ENCODE results near the gene JPH3.

JPH3 gene

GRCh38 chr16:87602001-87602775 is at the start of gene JPH3:
Gene JPH3 (plus strand): TSS chr16:87602508. CDS start chr16:87603147, 639 bp downstream.
- DNase-seq, result no peak

DNA sequence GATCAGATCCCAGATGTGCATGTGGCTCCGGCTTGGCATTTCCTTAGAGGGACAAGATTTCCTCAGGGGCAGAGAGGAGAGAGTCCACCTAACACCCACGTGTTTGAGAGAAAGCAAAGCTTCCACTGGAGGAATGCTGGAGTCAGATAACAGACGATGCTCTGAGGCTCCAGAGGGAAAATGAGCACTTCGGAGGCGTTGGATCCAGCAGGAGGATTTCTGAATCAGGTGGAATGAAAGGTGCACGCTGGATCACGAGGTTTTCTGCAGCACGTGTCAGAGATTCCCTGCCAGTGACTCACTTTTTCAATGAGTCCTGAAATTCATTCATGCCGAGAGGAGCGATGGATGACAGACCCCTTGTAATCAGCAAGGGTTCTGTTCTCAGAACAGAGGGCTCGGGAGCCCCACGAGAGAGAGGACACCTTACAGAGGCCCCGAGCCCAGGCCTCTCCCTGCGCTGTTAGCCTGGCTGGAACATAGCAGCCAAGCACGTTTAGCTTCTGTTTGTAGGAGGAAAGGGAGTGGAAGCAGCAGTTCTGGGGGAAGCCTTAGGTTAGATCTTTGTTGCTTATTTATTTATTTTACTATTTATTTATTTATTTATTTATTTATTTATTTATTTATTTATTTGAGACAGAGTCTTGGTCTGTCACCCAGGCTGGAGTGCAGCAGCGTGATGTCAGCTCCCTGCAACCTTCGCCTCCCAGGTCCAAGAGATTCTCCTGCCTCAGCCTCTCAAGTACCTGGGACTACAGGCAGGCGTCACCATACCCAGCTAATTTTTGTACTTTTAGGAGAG is 49.3 kb upstream of the JPH3 start:
- no peak for DNase-seq

GRCh38 chr16:87554754-87555427 is 47.4 kb upstream of the JPH3 start:
- DNase-seq, result no peak

DNA sequence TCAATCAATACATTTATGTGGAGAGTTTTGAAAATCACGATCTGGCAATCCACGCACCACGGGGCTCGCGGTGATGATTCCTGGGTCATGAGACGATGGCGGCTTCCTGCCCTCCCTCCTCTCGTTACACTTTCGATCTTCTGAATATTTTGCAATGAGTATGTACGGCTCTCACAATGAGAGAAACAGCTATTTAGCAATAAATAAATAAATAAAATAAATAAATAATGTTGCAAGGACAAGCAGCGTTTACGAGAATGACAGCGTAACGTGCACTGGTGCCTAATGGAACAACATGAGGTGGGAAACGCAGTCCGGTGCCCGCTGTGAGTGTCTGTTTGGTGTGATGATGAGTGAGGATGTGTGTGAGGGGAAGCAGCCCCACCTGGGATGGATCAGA is 46.7 kb upstream of the JPH3 start:
- DNase-seq, result no peak

DNA sequence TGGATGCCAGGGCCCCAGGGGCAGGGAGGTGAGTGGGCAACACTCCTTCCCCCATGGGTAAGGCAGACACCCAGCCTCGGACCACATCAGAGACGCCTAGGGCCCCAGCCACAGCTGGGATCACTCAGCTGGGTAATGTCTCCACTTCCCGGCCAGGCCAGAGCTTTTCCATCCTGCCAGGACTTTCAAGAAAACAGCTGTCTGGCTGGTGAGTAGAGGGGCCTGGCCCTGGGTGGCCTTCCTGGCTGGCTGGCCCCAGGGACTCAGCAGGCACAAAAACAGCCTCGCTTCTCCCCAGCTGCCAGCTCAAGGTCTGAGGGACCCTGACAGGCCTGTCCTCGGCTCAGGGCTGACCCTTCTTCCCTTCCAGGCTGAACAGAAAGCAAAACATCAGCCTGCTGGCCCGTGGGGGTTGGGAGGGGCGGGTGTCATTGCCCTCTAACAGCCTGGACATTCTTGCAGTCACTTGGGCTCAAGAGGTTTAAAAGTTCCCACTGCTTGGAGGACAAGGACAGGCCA is 45.3 kb upstream of the JPH3 start:
- DNase-seq, result no peak

DNA sequence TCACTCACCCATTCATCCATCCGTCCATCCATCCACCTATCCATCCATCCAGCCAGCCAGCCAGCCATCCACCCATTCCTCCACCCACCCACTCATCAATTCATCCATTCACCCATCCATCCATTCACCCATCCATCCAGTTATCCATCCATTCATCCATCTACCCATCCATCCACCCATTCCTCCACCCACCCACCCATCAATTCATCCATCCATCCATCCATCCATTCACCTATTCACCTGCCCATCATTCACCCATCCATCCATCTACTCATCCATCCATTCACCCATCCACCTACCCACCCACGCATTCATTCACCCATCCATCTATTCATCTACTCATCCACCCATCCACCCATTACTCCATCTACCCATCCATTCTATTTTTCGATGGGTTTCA is 43.6 kb upstream of the JPH3 start:
- DNase-seq, result no peak

DNA sequence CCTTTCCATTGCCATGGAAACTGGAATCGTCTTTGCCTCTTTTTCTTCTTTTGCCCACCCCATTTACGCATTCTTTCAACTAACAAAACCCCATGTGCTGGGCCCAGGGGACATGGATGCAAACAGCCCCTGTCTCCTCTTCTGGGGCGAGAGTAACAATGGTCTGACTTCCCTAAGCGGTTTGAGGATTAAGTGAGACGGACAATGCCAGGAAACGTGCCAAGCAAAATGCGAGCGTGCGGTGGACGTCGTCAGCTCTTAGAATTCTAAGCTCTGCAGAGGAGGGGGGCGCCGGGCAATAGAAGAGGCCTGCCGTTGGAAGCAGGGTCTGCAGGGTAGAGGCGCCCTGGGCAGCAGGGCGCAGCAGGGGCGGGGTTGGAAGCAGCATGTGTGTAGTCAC is 42.4 kb upstream of the JPH3 start:
- no peak for DNase-seq

DNA sequence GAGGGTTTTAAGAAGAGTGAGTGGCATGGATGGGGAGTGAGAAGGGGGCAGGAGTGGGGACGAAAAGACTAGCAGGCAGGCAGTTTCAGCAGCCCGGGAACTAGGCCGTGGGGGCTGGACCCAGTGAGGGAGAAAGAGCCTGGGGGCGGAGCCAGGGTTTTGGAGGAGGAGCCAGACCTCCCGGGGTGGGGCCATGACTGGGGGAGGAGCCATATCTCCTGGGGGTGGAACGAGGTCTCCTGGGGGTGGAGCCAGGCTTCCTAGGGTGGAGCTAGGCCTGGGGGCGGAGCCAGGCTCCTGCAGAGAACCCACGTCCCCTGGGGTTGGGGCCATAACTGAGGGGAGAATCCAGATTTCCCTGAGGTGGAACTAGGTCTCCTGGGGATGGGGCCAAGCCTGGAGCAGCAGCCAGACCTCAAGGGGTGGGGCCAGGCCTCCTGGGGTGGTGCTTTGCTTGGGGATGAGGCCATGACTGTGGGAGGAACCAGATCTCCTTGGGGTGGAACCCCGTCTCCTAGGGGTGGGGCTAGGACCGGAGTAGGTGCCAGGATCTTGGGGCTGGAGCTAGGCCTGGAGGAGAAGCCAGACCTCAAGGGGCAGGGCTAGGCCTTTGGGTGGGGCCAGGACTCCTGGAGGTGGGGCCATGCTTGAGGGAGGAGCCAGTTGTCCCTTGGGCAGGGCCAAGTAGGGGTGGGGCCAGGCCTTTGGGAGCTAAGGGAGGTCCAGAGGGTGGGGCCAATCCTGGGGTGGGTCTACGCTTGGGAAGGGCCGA is 41.7 kb upstream of the JPH3 start:
- DNase-seq, result no peak

- no peak for DNase-seq
Observed at GRCh38 chr16:87561200-87562105, 40.9 kb upstream of the JPH3 start.

DNA sequence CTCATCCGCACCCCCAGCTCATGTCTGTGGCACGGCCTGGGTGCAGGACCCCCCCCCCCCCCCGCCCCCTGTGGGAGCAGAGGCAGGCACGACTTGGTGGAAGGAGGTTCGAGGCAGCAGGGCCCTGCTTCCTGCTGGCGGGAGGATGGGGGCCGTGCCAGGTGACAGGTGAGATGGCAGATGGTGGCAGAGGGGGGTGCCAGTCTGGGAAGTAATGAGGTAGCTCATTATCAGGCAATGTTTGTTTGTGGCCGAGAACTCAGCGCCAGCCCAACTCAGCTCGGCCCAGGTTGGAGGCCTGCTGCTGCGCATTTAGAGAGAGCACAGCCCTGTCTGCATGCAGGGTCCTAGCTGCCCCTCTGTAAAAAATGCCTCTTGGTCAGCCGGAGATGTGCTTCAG is 40.1 kb upstream of the JPH3 start:
- DNase-seq, result no peak

DNA sequence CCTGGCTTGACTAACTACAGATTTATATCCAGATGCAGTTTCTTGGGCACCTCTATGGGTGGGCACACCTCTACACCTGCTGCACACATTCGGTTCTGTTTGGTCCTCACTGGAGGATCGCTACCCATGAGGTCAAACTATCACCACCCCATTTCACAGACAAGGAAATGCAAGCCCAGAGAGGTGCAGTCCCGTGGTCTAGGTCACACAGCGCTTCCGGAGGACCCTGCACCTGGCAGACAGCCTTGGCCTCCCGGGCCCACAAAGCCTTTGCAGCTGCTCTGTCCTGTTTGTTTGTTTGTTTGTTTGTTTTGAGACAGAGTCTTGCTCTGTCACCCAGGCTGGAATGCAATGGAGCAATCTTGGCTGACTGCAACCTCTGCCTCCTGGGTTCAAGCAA is 39.3 kb upstream of the JPH3 start:
- DNase-seq, result no peak

DNA sequence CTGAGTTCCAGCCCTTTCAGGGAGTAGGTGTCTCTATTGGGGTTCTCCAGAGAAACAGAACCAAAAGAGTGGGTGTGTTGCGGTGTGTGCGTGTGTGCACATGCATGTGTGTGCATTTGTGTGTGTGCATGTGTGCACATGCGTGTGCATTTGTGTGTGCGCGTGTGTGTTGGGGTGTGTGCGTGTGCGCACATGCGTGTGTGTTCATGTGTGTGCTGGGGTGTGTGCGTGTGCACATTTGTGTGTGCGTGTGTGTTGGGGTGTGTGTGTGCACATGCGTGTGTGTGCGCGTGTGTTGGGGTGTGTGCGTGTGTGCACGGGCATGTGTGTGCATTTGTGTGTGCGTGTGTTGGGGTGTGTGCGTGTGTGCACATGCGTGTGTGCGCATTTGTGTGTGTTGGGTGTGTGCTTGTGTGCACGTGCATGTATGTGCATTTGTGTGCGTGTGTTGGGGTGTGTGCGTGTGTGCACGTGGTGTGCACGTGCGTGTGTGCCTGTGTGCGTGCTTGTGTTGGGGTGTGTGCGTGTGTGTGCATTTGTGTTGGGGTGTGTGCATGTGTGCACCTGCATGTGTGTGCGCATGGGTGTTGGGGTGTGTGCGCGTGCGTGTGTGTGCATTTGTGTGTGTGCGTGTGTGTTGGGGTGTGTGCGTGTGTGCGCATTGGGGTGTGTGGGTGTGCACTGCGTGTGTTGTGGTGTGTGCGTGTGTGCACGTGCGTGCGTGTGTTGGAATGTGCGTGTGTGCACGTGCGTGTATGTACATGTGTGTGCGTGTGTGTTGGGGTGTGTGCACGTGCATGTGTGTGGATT is 38.4 kb upstream of the JPH3 start:
- DNase-seq, result no peak

- DNase-seq, result no peak
Observed at GRCh38 chr16:87564524-87564778, 37.9 kb upstream of the JPH3 start.

GRCh38 chr16:87569601-87570571 is 32.4 kb upstream of the JPH3 start:
- no peak for DNase-seq

DNA sequence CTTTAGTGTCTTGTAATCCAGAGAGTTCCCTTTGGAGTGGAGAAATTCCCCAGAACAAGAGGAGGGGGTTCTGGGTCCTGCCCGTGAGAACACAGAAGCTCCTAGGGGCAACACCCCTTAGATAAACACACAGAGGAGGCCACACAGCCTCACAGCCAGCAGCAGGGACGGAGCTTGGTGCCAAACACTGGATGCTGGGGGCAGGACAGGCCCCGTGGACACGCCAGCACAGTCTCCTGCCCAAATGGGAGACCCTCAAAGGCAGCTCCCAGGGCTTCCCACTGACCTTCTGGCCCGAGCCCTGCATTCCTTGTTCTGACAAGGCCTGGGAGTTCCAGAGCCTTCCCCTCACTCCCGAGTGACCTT is 31.8 kb upstream of the JPH3 start:
- DNase-seq, result no peak

DNA sequence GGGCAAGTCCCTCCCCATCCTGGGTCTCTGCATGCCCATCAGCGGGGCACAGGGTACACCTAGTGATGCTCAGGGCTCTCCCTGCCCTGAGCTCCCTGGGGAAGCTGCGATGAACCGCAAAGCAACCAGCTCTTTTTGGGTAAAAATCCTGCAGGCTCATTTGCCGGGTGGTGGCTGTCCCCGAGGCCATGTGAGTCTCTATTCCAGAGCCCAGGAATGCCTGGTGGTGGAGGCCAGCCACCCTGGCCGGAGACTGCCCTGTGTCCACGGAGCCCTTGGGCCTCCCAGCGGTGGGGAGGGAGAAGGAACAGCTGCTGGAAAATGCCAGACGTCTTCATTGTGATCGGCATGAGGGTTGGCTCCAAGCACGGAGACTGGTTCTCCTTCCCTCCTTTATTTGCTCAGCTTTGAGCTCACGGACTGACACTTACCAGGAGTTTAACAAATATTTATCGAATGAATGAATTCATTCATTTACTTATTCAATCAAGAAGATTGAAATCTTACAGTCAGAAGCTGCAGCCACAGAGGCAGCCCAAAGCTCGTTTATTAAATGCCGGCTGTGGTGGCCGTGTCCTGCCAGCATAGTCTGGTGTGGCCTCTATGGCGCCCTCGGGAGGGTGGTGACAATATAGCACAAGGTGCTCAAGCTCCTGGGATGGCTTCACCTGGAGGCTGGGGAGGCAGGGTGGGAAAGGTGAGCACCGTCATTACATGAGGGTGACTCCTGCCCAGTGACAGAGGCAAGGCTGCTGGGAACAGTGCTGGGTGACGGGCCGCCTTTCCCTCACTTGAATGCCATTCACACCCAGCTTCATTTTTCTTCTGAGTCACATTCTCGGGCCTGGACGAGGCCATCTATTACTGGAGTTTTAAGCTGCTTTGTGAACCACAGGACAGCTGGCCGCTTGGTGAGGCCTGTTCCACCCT is 31.1 kb upstream of the JPH3 start:
- DNase-seq, result no peak

GRCh38 chr16:87571868-87572244 is 30.5 kb upstream of the JPH3 start:
- DNase-seq, result no peak

GRCh38 chr16:87572959-87573358 is 29.3 kb upstream of the JPH3 start:
- DNase-seq, result no peak

Measured in NCI-H187 treated with DMSO at 0.1 percent for 48 hours (cell line).